Bone marrow (tissue), 2 donors: ENCODE results near the gene ATXN1.

Experiments
- DNase-seq, 2 donors: peaks; one replicate each; lab custom pipeline; 2025; lab: John Stamatoyannopoulos, UW

Gene ATXN1

DNA sequence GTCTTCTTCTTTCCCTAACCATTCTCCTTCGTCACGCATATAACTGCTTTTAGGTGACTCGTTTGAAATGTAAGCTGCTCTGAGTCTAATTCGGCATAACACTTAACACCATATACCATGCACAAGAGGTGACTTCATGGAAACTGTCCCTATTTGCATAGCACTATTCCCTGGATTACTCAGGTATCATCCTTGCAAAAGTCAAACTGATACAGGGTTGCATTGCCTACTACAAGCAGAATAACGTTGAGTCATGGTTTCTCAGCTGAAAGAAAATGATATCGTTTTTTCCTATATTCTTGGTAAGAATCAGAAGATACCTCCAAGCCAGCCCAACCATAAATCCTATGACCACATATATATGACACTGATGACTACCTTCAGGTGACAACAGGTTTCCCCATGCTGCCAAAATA, 227.5 kb downstream of the ATXN1 start:
- no peak for DNase-seq

DNA sequence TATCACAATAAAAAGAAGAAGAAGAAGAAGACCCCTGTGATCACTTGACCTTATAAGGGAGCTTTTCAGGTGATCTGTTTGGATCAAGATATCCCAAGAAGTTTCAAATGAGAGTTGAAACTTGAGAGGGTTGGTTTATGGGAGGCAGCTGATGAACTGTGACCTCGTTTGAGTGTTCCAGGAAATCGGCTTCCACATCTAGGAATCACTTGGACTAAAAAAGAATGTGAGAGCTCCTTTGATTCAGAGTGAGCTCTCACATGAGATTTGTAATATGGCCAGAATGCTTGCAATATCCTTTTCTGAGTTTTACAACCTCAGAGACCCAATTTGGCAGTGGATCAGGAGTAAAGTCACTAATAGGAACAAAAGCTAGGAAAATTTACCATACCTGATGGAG, 228.1 kb downstream of the ATXN1 start:
- no peak for DNase-seq

DNA sequence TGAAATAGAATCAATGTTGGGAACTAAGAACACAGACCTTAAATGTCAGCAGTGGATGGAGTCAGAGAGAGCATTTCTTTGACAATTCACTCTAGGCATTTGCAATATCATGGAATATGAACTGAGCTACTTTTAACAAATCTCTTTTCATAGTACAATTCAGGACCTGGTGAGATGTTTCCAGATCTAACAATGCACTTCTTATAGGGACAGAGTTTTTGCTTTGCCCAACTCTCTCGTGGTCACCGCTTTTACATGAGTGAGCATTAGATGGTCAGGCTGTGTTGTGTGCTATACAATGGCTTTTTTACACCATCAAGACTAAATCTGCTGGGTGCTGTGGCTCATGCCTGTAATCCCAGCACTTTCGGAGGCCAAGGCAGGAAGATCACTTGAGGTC, 233.6 kb downstream of the ATXN1 start:
- no peak for DNase-seq

DNA sequence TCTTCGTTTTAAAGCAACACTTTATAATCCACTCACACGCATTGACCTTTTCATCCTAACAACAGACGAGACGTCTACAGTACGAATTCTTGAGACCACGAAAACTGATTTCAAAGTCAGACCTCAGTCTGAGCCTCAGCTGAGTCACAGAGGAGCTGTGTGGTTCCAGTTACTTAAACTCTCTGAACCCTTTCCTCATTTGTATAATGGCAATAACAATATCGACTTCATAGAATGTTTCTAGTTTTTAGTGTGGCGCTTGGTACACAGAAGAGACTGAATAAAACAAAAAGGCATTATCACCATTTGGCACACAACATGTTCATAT, 236.9 kb downstream of the ATXN1 start:
- DNase-seq: no peak

DNA sequence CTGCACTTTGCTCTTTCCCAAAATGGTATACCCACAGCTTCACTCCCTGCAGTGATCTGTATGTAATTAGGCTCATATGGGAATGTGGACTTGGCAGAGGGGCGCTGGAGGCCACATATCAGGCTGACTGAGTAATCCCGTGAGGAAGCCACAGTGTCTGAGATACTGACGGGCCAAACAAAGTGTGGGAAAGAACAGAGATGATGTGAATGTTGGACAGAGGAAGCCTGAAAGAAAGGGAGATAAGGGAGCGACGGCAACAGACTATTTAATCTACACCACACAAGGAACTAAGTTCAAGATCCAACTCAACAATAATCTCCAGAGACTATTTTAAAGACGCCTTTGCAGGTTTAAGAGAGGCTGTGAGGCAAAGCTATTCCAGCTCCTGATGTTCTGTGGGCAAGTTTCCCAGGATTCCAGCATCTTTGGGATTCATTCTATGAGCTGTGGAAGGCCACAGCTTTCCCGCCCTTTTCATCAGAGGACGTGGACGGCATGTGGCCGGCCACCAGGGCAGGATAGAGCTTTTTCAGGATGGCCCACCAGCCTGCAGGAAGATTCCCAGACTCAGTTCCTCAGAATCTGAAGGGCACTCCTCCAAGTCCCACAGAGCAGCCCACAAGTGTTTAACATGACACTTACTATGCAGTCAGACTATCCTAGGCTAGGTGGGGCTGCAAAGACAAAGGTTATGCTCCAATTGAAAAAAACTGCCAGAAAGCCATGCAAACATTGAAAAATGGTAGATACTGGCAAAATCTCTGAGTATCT, 237.5 kb downstream of the ATXN1 start:
- no peak for DNase-seq

DNA sequence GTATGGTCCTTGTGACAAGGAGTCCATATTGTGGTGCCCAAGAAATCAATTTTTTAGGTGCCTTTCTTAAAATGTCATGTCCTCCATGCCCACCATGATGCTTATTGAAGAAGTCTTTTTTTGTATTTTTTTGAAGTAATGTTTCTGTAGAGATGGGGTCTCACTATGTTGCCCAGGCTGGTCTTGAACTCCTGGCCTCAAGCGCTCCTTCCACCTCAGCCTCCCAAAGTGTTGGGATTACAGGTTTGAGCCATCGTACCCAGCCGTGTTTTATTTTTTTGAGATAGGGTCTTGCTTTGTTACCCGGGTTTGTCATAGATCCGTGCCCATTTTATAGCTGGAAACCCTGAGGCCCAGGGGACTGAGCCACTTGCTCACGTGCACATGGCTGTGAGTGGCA, 238.3 kb downstream of the ATXN1 start:
- DNase-seq: no peak

DNA sequence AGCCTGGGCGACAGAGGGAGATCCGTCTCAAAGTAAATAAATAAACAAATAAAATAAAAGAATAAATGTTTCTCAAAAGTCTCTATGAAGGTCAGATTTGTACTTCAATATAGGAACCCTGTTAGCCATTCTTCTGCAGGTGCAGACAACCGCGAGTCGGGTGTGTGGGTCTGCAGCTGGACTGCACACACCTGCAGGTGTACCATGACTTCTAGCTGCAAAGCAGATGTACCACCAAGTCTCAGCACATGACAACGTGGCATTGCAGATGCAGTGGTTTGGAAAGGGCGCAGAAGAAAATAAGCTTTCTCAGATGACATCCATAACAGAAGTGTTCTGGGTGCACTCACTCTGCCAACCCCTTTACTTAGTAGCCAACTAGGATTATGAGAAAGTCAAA, 239.7 kb downstream of the ATXN1 start:
- no peak for DNase-seq

DNA sequence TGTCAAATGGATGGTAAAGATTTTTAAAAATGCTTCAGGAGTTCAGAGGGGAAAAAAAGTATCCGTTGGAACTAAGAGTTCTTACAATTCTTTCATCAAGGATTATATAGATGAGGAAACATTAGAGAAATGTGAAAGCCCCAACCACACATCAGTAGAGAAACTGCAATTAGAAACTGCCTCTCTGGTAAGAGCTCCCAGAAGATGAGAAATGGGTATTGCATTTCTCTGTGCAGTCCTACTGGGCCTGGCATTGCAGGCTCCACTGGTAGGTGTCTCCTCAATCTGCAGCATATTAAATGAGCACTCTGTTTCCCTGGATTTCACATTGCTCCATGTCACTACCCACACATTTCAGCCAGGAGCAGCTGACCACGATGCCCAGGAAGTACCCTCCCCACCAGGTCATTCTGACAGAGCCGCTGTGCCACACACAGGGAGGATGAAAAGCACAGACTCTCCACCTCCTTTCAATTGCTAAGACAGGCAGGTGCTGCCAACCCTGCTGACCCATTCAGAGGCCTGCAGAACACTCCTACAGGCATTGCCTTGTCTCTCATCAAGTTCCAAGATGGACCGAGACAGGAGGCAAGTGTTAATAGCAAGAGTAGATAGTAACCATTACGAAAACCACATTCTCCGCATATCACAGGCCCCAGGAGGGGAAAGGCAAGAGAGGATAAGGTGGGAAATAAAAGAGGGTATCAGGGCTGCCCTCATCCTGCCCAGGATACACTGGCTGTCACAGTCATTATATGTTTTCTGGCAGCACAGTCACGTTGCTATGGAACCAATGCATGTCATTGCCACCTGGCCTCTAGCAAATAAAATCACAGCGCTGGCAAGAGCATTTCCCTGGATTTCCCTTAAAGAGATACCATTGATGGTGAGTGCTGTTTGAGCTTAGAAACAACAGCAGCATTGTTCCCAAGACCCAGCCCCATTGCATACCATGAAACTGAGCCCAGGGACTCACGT, 241.7 kb downstream of the ATXN1 start:
- no peak for DNase-seq

DNA sequence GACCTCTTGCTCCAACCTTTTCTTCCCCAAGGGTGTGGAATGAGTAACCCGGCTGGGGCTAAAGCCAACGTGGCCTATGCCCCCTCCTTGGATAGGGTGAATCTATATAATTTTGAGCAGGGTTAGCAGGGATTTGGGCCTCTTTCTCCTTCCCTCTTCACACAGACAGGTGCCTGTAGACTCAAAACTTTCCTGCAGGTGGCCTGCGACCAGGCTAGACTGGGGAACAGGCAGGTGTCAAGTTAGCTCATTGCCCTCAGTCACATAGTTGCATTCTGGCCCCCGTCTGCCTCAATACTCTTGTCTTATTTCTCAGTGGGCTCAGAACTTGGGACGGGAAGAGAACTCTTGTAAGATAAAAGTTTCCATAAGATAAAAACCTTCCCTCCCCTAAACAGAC, 243.0 kb downstream of the ATXN1 start:
- no peak for DNase-seq

DNA sequence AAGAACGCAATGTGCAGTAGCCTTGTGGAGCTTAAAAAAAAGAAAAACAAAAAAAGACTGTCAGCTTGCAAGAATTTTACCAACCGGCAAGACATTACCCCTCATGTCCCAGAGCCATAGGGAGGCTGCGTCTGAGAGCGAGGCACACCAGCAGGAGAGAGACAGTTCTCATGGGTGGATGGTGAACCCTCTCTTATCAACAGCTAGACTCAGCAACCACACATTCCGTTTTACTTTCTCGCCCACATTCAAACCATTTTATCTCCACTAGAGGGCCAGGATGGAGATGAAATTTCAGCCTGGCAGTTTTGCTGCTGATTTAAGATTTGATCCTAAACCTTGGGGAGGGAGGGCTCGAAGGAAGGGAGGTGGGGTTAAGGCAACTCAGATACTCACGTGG, 247.0 kb downstream of the ATXN1 start:
- no peak for DNase-seq

DNA sequence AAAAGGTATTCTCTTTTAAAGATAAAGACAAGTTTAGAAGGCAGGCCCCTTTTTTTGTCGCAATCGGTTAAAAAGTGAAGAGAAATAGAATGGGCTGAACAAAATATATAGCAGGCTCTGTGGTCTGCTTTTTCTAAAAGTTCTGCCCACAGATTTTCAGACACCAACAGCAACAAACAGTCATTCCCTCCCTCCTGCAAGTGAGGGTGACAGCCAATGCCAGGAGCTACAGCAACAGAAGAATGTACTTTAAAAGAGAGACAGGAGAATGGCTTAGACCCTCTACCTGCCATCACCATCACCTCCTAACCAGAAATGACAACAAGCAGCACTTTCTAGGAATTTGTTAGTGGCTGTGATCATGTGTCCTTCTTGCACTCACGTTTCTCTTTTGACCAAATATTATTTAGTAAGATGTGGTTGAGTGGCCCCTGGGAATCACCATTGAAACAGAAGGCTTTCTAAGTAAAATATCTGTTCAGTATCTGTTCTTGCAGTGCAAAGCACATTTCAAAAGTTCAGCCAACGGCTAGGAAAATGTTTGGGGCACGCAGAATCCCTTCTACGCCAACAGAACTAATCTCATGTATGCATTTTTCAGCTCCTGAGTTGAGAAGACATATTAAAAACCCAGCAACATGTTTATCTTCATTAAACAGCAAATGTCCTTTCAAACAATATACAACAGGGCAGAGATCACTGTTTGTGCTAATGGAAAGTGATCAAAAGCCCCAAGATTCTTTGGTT, 248.5 kb downstream of the ATXN1 start:
- no peak for DNase-seq

DNA sequence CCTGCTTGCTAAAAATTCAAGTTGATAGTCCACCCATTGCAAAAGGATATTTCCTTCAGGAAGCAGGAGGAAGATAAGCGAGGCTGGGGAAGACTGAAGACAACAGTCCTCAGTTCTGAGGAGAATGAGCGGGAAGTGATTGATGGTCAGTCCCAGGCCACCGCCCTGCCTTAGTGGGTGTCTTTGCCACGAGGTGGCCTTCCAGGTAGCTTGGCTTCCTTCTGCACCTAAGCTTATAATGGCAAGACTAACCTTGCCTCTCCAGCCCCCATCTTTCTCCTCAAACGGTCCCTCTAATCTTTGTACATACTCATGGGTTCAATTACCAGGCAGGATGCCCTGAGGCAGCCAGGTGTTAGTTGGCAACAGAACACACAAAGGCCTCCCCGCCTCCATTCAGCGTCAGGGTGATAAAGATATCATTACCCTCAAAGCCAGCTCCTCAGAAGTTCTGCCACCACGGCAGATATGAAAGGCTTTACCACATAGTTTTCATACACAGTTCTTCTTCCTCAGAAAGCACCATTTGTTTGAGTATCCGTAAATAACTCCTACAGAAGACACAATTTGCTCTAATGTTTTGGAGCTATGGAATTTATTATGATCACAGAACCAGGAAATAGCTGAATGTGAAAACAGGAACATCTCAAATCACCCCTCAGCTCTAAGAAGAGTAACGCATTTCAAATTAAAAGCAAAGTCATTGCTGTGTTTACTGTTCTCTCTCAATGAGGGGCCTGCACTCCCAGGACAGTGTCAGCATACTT, 249.4 kb downstream of the ATXN1 start:
- DNase-seq: peak in 1 of 2 donors; percentile 16

DNA sequence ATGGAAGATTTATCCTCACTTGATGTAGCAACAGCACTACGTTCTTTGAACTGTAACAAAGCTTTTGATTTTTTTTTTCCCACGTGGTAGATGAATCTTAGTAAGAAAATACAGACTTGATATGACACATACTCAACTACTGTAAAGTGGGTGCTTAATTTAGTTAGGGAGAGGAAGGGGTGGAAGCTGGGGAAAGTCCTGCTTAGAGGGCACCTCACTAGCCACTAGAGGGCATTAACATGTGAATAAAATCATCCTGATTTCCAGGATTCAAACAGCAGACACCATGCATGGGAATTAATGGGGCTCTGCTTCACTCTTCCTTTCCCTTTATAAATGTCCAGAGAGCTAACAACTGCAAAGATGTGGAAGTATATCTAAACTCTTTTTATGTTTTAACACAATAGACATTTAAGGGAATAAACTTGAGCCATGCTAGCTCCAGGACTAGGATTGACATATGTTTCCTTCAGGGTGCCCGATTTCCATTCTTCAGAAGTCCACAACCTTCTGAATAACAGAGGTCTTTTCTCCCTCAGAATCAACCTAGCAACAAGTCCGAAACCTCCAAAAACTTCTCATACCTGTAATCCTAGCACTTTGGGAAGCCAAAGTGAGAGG, 250.1 kb downstream of the ATXN1 start:
- no peak for DNase-seq

DNA sequence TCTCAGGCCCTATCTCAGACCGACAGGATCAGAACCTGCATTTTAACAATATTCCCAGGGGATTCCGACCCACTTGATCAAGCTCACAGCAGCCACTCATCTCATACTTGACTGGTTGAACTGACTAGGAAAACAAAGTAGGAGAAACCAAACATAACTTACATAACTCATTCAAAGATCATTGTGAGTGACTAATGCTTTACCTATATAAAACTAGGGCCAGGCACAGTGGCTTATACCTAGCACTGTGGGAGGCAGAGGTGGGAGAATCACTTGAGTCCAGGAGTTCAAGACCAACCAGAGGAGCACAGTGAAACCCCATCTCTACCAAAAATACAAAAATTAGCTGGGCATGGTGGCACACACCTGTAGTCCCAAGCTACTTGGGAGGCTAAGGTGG, 251.0 kb downstream of the ATXN1 start:
- no peak for DNase-seq

DNA sequence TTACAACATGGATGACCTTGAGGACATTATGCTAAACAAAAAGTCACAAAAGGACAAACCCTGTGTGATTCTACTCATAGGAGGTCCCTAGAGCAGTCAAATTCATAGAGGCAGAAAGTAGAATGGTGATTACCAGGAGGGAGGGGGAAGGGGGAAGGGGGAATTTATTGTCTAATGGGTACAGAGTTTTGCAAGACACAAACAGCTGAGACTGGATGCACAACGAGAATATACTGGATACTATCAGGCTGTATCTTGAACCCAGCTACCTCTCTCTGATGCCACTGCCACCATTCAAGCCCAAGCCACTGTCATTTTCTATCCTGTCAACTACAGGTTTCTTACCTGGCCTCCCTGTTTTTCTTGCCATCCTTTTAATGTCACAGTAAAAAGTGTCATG, 252.3 kb downstream of the ATXN1 start:
- DNase-seq: no peak

DNA sequence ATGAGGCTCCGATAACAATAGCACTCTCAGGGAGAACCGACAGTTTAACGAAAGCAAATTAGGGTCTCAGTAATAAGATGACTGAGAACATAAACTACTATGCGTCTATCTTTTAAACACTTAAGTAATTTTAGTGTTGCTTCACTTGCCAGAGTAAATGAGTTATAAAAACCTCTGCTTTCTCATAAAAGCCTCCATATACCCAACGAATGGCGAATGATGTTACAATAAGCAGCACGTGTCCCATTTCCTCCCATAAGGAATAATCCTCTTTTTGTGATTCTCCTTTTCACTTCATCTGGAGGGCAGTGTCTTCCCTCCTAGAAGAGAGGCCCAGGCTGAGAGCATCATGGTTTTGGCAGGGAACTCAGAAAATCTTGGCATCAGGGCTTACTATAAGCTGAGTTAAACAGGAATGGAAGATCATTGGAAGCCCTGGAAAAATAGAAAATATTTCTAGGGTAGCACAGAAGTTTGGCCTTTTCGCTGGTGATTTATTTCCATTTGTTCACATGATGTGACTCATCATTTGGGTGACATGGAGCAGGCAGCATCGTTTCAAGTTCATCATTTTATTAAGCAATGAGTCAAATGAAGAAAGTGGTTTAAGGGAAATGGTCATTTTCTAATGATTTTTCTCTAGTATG, 255.4 kb downstream of the ATXN1 start:
- DNase-seq: no peak

DNA sequence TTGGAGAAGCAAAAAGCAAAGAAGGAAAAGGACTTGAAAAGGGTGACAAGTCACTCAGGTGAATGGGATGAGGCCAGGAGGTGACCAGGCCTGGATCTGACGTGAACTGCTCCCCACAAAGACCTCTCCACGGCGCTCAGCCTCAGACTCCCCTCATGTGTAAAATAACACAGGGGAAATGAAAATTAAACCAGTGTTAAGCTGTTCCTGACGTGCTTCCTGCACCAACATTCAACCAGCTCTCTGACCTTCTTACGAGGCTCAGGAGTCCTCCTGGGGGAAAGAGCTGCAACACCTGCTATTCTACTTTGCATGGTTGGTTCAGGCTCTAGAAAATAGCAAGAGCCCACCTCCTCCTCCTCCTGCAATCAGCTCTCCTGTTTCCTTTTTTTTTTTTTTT, 256.7 kb downstream of the ATXN1 start:
- no peak for DNase-seq

DNA sequence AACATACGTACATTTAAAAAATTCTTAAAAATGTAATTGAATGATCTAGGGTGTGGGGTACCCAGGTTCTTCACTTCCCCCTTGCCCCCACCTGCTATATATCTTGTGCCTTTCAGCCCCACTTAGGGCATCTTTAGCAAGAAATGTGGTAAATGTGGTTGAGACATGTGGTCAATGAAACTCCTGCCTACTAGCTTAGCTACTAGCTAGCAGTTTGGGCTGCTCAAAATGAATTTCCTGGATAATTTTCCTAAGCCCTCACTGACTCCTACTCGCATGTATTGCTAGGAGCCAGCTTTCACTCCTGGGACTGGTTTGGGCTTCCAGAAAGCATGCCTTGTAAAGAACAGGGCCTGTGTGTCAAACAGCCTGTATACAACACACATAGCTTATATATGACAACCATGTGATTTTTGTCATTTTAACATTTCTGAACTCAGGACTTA, 257.3 kb downstream of the ATXN1 start:
- DNase-seq: no peak

DNA sequence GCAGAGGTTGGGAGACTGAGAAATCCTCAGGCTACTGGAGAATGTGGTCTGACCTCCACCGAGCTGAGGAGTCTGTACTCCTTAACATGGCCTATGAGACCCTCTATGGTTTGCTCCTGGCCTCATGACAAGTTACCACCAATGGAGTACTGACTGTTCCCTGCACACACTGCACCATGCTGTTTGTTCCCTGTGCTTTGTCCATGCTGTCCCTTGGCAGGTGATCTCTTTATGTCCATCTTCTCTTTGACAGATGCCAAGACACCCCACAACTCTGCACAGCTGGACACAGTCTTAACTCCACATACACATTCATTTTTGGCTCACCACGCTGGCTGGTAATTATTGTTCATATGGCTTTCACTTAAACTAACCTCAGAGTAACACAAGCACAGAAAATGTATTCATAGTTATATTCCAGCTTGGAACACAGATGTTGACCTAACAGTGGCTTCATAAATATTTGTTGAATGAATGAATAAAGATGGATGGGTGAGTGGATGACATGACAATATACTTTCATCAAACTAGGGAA, 258.0 kb downstream of the ATXN1 start:
- no peak for DNase-seq

DNA sequence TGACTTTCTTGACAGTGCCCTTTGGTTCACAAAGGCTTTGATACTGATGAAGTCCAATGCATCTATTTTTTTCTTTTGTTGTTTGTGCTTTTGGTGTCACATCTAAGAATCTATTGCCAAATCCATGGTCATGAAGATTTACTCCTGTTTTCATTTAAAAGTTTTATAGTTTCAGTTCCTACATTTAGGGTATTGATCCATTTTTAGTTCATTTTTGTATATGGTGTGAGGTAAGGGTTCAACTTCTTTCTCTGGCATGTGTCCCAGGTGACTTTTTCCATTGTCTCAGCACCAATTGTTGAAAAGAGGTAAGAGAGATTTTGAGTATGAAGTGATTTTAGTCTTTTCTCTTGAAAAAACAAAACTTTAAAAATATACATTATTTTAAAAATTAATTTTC, 262.3 kb downstream of the ATXN1 start:
- DNase-seq: no peak

DNA sequence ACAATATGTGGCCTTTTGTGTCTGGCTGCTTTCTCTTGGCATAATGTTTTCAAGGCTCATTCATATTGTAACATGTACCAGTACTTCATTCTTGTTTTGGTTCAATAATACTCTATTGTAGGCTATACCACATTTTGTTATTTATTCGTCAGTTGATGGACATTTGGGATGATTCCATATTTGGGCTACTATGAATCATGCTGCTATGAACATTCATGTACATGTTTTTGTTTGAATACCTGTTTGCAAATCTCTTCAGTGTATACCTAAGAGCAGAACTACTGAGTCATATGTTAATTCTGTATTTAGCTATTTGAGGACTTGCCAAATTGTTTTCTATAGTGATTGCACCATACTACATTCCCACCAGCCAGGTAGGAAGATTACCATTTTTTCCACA, 263.0 kb downstream of the ATXN1 start:
- DNase-seq: no peak
